ENCODE data around the gene BMP5.

- no peak for TF ChIP-seq CTCF (IDR thresholded peaks at IDR 0.05; ENCODE audit: insufficient read depth, low read length, poor library complexity, severe bottlenecking)
- no peak for TF ChIP-seq EZH2phosphoT487 (conservative IDR thresholded peaks at IDR 0.05; ENCODE audit: low read length)
These were observed 20.8 kb upstream of the BMP5 start for GRCh38 chr6:55895972-55896730.
